K562 (cell line): ENCODE data around the gene REC8. TPM values are rescaled to one million over a fixed set of nuclear protein-coding genes. Genes with fewer than 3 reads are reported as not detected.

Experiments used
- EP400 ChIP-seq: fragments of 450-650 bp; IDR thresholded peaks from 2 replicates; pipeline ENCODE4 v1.6.1; 2017; ENCODE audit warnings: antibody characterized with exemption, mild to moderate bottlenecking, moderate library complexity
- ETV1 ChIP-seq: fragments of 450-650 bp; conservative IDR thresholded peaks from 2 replicates; pipeline ENCODE4 v1.6.1; 2016; ENCODE audit warnings: missing genetic modification characterization, control low read depth, low read depth, missing compliant biosample characterization
- IFI16 ChIP-seq: fragments of 250-450 bp; sonication (Bioruptor Pico); IDR thresholded peaks from 2 replicates; pipeline ENCODE4 v2.1.2; 2022; ENCODE audit warnings: mild to moderate bottlenecking, inconsistent platforms
- KDM2B ChIP-seq: fragments of 250-450 bp; sonication (Bioruptor Pico); IDR thresholded peaks from 2 replicates; pipeline ENCODE4 v1.8.0; 2021; ENCODE audit warnings: mild to moderate bottlenecking, moderate library complexity
- L3MBTL2 ChIP-seq: fragments of 450-650 bp; IDR thresholded peaks from 2 replicates; pipeline ENCODE4 v1.6.1; 2016; ENCODE audit warnings: mild to moderate bottlenecking, moderate library complexity
- PHB2 ChIP-seq: fragments of 450-650 bp; IDR thresholded peaks from 2 replicates; pipeline ENCODE4 v1.6.1; 2017; ENCODE audit warnings: low read depth
- RBM34 ChIP-seq: fragments of 200-400 bp; formaldehyde crosslinking; IDR thresholded peaks from 2 replicates; pipeline ENCODE4 v1.6.1; 2018; ENCODE audit warnings: low read length, borderline replicate concordance; ENCODE audit not compliant: insufficient read depth
- TRIM24 ChIP-seq, 2 experiments: fragments of 450-650 bp; IDR thresholded peaks; 2 replicates each; pipeline ENCODE4 v1.6.1; 2016
- ZBTB8A ChIP-seq: fragments of 450-650 bp; IDR thresholded peaks from 2 replicates; pipeline ENCODE4 v1.6.1; 2018; ENCODE audit warnings: mild to moderate bottlenecking, moderate library complexity; ENCODE audit not compliant: partially characterized antibody
- ZKSCAN8 ChIP-seq: fragments of 200-800 bp; sonication (Bioruptor generic); IDR thresholded peaks from 2 replicates; pipeline ENCODE4 v1.6.1; 2016; ENCODE audit warnings: missing genetic modification characterization, missing compliant biosample characterization
- ZNF263 ChIP-seq: sonication (generic); formaldehyde crosslinking; IDR thresholded peaks from 2 replicates; pipeline ENCODE4 v1.8.0; 2022; ENCODE audit warnings: mild to moderate bottlenecking, missing genetic modification reagents, borderline replicate concordance
- ZNF384 ChIP-seq: IDR thresholded peaks from 2 replicates; pipeline ENCODE4 v1.6.1; 2012; ENCODE audit warnings: low read depth, low read length, improper control_type of control experiment
- ZNF408 ChIP-seq: fragments of 250-450 bp; sonication (Bioruptor Pico); IDR thresholded peaks from 2 replicates; pipeline ENCODE4 v1.4.0; 2020; ENCODE audit warnings: low read depth, mild to moderate bottlenecking, moderate library complexity
- ZNF785 ChIP-seq: fragments of 250-450 bp; sonication (Bioruptor Pico); IDR thresholded peaks from 2 replicates; pipeline ENCODE4 v1.4.0; 2020; ENCODE audit warnings: mild to moderate bottlenecking
- polyA plus RNA-seq, 8 experiments: library from polyadenylated mRNA; depleted of rRNA in 4 of 8; stranded (reverse) in 5 of 8; unstranded in 3 of 8; fragments of >200 nt; fragmentation: Nextera tagmentation in 2 of 8; fragmentation: Illumina TruSeq in 1 of 8; extraction: Ambion mirVana in 2 of 8; extraction: Trizol in 1 of 8; gene quantifications; 2 replicates each; pipeline versions ENCODE4 v1.2.1 to v1.2.3, GENCODE V29; 2011 to 2014; ENCODE audit warnings: inconsistent platforms in 1 of 8, missing spikeins in 1 of 8
- total RNA-seq, 7 experiments: library from RNA; depleted of rRNA in 6 of 7; stranded (reverse); fragments of >200 nt in 6 of 7; fragmentation: Illumina TruSeq in 2 of 7; extraction: Trizol in 2 of 7; gene quantifications; 2 replicates each; pipeline versions ENCODE4 v1.2.1 to v1.2.3, GENCODE V29; 2011 to 2021; ENCODE audit warnings: low replicate concordance in 1 of 7
- TF ChIP-seq, protein P1 (sequence below): fragments of 250-450 bp; sonication (Bioruptor Pico); IDR thresholded peaks from 2 replicates; pipeline ENCODE4 v1.4.0; 2020; ENCODE audit warnings: mild to moderate bottlenecking, moderate library complexity
- TF ChIP-seq, protein P2 (sequence below): fragments of 450-650 bp; IDR thresholded peaks from 2 replicates; pipeline ENCODE4 v1.6.1; 2018; ENCODE audit not compliant: partially characterized antibody
- TF ChIP-seq, protein P3 (sequence below): fragments of 250-450 bp; sonication (Bioruptor Pico); IDR thresholded peaks from 2 replicates; pipeline ENCODE4 v1.5.0; 2021; ENCODE audit warnings: mild to moderate bottlenecking, borderline replicate concordance
- TF ChIP-seq, protein P4 (sequence below): sonication (generic); IDR thresholded peaks from 2 replicates; pipeline ENCODE4 v1.6.1; 2016

The REC8 gene
- total and polyA plus RNA-seq, 9 of the 15 experiments (the other 6 are each of a cell fraction or from before 2014, with no cell fraction given): 0.11 to 2.5 (median 0.85) TPM

DNA sequence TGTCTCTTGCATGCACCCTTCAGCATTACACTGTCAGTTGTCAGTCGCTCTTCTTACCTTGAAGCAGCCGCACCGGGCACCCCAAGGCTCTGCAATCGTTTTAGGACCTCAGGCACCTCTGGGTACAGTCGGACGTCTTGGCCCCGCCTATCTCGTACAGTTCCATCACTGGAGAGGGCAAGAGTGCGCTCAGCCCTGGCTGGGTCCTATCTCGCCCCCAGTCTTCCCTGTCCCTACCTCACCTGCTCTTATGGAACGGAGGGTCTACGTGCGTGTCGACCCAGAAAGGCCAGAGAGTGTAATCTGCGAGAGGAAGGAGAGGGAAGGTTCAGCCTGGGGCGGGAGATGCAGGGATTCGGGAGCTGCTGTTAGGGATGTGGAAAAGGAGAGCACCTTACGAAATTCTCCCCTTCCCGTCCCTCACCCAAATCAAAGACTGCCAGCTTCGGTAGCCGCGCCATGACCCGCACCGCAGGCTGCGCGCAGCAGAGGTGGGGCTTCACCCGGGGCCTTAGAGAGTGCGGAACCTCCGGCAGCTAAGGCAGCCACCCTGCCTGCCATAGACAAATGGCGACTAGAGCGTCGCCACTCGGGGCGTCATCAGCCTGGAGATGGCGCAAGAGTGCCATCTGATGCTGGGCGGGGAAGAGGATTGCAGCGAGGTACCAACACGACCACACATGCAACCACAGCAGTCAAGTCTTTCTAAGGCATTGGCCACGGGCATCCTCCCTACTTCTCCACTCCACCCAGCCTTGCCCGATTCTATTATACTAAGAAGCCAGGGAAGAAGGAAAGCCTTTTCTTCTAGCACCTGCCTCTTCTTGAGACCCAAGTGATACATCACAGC, 43.8 kb downstream of the REC8 start, which contains the start of gene MDP1 (continued):
- peak; percentile 12; the same call in 1 of the 2 replicates for TF ChIP-seq ETV1 (tag)
- no peak for TF ChIP-seq TRIM24 (IDR thresholded peaks at IDR 0.05)
- TF ChIP-seq PHB2: no peak
- TF ChIP-seq, protein P1, sequence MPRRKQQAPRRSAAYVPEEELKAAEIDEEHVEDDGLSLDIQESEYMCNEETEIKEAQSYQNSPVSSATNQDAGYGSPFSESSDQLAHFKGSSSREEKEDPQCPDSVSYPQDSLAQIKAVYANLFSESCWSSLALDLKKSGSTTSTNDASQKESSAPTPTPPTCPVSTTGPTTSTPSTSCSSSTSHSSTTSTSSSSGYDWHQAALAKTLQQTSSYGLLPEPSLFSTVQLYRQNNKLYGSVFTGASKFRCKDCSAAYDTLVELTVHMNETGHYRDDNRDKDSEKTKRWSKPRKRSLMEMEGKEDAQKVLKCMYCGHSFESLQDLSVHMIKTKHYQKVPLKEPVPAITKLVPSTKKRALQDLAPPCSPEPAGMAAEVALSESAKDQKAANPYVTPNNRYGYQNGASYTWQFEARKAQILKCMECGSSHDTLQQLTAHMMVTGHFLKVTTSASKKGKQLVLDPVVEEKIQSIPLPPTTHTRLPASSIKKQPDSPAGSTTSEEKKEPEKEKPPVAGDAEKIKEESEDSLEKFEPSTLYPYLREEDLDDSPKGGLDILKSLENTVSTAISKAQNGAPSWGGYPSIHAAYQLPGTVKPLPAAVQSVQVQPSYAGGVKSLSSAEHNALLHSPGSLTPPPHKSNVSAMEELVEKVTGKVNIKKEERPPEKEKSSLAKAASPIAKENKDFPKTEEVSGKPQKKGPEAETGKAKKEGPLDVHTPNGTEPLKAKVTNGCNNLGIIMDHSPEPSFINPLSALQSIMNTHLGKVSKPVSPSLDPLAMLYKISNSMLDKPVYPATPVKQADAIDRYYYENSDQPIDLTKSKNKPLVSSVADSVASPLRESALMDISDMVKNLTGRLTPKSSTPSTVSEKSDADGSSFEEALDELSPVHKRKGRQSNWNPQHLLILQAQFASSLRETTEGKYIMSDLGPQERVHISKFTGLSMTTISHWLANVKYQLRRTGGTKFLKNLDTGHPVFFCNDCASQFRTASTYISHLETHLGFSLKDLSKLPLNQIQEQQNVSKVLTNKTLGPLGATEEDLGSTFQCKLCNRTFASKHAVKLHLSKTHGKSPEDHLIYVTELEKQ (CRISPR knock-in tag): no peak
- TF ChIP-seq L3MBTL2: no peak
- no peak for TF ChIP-seq ZNF408
- no peak for TF ChIP-seq IFI16 (CRISPR knock-in tag)
- no peak for TF ChIP-seq ZBTB8A
- TF ChIP-seq, protein P2, sequence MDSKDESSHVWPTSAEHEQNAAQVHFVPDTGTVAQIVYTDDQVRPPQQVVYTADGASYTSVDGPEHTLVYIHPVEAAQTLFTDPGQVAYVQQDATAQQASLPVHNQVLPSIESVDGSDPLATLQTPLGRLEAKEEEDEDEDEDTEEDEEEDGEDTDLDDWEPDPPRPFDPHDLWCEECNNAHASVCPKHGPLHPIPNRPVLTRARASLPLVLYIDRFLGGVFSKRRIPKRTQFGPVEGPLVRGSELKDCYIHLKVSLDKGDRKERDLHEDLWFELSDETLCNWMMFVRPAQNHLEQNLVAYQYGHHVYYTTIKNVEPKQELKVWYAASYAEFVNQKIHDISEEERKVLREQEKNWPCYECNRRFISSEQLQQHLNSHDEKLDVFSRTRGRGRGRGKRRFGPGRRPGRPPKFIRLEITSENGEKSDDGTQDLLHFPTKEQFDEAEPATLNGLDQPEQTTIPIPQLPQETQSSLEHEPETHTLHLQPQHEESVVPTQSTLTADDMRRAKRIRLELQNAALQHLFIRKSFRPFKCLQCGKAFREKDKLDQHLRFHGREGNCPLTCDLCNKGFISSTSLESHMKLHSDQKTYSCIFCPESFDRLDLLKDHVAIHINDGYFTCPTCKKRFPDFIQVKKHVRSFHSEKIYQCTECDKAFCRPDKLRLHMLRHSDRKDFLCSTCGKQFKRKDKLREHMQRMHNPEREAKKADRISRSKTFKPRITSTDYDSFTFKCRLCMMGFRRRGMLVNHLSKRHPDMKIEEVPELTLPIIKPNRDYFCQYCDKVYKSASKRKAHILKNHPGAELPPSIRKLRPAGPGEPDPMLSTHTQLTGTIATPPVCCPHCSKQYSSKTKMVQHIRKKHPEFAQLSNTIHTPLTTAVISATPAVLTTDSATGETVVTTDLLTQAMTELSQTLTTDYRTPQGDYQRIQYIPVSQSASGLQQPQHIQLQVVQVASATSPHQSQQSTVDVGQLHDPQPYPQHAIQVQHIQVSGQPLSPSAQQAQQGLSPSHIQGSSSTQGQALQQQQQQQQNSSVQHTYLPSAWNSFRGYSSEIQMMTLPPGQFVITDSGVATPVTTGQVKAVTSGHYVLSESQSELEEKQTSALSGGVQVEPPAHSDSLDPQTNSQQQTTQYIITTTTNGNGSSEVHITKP: no peak
- TF ChIP-seq KDM2B (CRISPR knock-in tag): no peak
- TF ChIP-seq, protein P3, sequence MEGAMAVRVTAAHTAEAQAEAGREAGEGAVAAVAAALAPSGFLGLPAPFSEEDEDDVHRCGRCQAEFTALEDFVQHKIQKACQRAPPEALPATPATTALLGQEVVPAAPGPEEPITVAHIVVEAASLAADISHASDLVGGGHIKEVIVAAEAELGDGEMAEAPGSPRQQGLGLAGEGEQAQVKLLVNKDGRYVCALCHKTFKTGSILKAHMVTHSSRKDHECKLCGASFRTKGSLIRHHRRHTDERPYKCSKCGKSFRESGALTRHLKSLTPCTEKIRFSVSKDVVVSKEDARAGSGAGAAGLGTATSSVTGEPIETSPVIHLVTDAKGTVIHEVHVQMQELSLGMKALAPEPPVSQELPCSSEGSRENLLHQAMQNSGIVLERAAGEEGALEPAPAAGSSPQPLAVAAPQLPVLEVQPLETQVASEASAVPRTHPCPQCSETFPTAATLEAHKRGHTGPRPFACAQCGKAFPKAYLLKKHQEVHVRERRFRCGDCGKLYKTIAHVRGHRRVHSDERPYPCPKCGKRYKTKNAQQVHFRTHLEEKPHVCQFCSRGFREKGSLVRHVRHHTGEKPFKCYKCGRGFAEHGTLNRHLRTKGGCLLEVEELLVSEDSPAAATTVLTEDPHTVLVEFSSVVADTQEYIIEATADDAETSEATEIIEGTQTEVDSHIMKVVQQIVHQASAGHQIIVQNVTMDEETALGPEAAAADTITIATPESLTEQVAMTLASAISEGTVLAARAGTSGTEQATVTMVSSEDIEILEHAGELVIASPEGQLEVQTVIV: no peak
- TF ChIP-seq ZNF785 (CRISPR knock-in tag): no peak
- TF ChIP-seq RBM34: no peak
- TF ChIP-seq ZNF263: no peak; the same call in 1 of the 2 replicates
- peak; percentile 78 for TF ChIP-seq EP400
- no peak for TF ChIP-seq ZNF384
- TF ChIP-seq ZKSCAN8 (CRISPR knock-in tag): no peak
- TF ChIP-seq, protein P4, sequence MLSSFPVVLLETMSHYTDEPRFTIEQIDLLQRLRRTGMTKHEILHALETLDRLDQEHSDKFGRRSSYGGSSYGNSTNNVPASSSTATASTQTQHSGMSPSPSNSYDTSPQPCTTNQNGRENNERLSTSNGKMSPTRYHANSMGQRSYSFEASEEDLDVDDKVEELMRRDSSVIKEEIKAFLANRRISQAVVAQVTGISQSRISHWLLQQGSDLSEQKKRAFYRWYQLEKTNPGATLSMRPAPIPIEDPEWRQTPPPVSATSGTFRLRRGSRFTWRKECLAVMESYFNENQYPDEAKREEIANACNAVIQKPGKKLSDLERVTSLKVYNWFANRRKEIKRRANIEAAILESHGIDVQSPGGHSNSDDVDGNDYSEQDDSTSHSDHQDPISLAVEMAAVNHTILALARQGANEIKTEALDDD: no peak
